NB4 (cell line): Measurements from ENCODE around the gene RABL3.
A peak's percentile ranks its signal among the peaks of the same experiment; 100 is the strongest.
"Not testable (repeated sequence)": the region's sequence is repeated elsewhere in the genome, so short reads cannot be mapped to it uniquely, and the experiment has no call there.

Experiments used
- DNase-seq: peaks from one replicate; pipeline ENCODE4 v3.0.0; 2010; ENCODE audit warnings: low read depth
- H3K4me3 ChIP-seq: one replicate; pipeline ENCODE4 v1.5.1; 2011; ENCODE audit warnings: mild to moderate bottlenecking, low read depth, low read length, moderate library complexity
- CTCF ChIP-seq: IDR thresholded peaks from one replicate; pipeline ENCODE4 v1.5.1; 2012; ENCODE audit warnings: low read depth, low read length
- MAX ChIP-seq: IDR thresholded peaks from 2 replicates; pipeline ENCODE4 v1.6.1; 2011; ENCODE audit warnings: low read depth, low read length
- MYC ChIP-seq: IDR thresholded peaks from 2 replicates; pipeline ENCODE4 v1.6.1; 2011; ENCODE audit warnings: low read depth, low read length
- POLR2A ChIP-seq: IDR thresholded peaks from 2 replicates; pipeline ENCODE4 v1.6.1; 2011; ENCODE audit warnings: mild to moderate bottlenecking; ENCODE audit not compliant: insufficient read length; ENCODE audit errors: extremely low read depth

The RABL3 gene

GRCh38 chr3:120678984-120679383 lies 63.3 kb downstream of the RABL3 start:
- TF ChIP-seq CTCF, result no peak
- TF ChIP-seq MYC, result no peak
- no peak for TF ChIP-seq POLR2A
- TF ChIP-seq MAX, result no peak
- DNase-seq, result peak; percentile 14
- H3K4me3 ChIP-seq, result peak overlapping the region; percentile 35

- DNase-seq, result peak; percentile 91
- peak overlapping the region; percentile 35 for H3K4me3 ChIP-seq
These were observed 63.9 kb downstream of the RABL3 start for GRCh38 chr3:120678331-120678947.

GRCh38 chr3:120677193-120677592 lies 65.1 kb downstream of the RABL3 start:
- H3K4me3 ChIP-seq, DNase-seq: not testable (repeated sequence)

More at GRCh38 chr3:120678331-120678947, 63.9 kb downstream of the RABL3 start:
- no peak for TF ChIP-seq POLR2A
- TF ChIP-seq CTCF, result no peak
- no peak; the same call in 1 of the 2 replicates for TF ChIP-seq MAX
- peak; percentile 32; the same call in 1 of the 2 replicates for TF ChIP-seq MYC

GRCh38 chr3:120673116-120673515 lies 69.2 kb downstream of the RABL3 start:
- DNase-seq, result no peak
- no peak overlapping the region for H3K4me3 ChIP-seq
- TF ChIP-seq POLR2A, result no peak
- TF ChIP-seq MAX, result no peak
- no peak for TF ChIP-seq MYC
- no peak for TF ChIP-seq CTCF

- TF ChIP-seq MYC (no peak), MAX (no peak), POLR2A (no peak), CTCF (no peak)
- no peak for DNase-seq
- H3K4me3 ChIP-seq, result no peak overlapping the region
These were observed 71.7 kb downstream of the RABL3 start for GRCh38 chr3:120670576-120670975.

GRCh38 chr3:120664926-120665325 lies 77.4 kb downstream of the RABL3 start:
- TF ChIP-seq POLR2A (no peak), CTCF (no peak), MAX (no peak), MYC (no peak)
- no peak for DNase-seq
- no peak overlapping the region for H3K4me3 ChIP-seq
